ENCODE measurements around the gene C1orf35. TPM values are rescaled to one million over a fixed set of nuclear protein-coding genes. Genes with fewer than 3 reads are reported as not detected.

Gene C1orf35
- total RNA-seq, 1 experiment from 2014 or later: 10.4 TPM

DNA sequence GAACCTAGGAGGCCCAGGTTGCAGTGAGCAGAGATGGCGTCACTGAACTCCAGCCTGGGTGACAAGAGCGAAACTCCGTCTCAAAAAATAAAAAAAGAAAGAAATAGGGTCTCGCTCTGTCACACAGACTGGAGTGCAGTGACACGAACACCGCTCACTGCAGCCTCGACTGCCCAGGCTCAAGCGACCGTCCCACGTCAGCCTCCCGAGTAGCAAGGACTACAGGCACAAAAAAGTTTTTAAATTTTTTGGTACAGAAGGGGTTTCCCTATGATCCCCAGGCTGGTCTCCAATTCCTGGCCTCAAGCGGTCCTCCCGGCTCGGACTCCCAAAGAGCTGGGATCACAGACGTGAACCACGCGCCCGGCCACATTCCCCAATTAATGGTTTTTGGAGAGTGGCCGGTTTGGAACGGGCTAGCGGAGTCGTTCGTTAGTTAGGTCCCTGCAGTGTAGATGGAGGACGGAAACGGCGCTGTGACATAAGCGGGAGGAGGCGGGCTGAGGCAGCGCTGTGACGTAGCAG is 36.3 kb upstream of the C1orf35 start:
- Histone ChIP-seq H3K4me2 (ENCODE audit: low read depth, low read length, poor library complexity, severe bottlenecking) (peak overlapping the region; percentile 83), H3K36me3 (ENCODE audit: insufficient read depth, low read length) (no peaks in the 10 kb centered on the region), H2AFZ (ENCODE audit: low read length) (peak overlapping the region; percentile 21; the same call in 1 of the 2 replicates), H3K9ac (ENCODE audit: low read length) (peak overlapping the region; percentile 92), H3K9me2 (replicated peaks; ENCODE audit: insufficient read depth, low read length) (no peaks in the 10 kb centered on the region), H3K9me3 (ENCODE audit: low read length) (no peaks in the 10 kb centered on the region), H3K4me3 (ENCODE audit: low read length) (peak overlapping the region; percentile 86), H3K27ac (ENCODE audit: low read length) (peak overlapping the region; percentile 73), H3K79me2 (ENCODE audit: low read length) (peaks cover 42% of the 10 kb centered on the region), H4K20me1 (ENCODE audit: insufficient read depth, low read depth, low read length) (peaks cover 16% of the 10 kb centered on the region), H3K4me1 (ENCODE audit: low read length) (peaks cover 30% of the 10 kb centered on the region), H3K27me3 (ENCODE audit: low read length) (no peaks in the 10 kb centered on the region)
- no peak for DNase-seq

- H3K4me1 ChIP-seq (ENCODE audit: low read length): peaks cover 25% of the 10 kb centered on the region
- no peak overlapping the region for H3K27ac ChIP-seq (ENCODE audit: low read length)
- no peaks in the 10 kb centered on the region for H3K9me3 ChIP-seq (ENCODE audit: low read length)
- no peaks in the 10 kb centered on the region for H3K9me2 ChIP-seq (replicated peaks; ENCODE audit: insufficient read depth, low read length)
- H3K79me2 ChIP-seq (ENCODE audit: low read length): peaks cover 17% of the 10 kb centered on the region
- no peak overlapping the region for H3K9ac ChIP-seq (ENCODE audit: low read length)
- no peaks in the 10 kb centered on the region for H3K27me3 ChIP-seq (ENCODE audit: low read length)
- H2AFZ ChIP-seq (ENCODE audit: low read length): no peak overlapping the region
- no peak overlapping the region for H3K4me2 ChIP-seq (ENCODE audit: low read depth, low read length, poor library complexity, severe bottlenecking)
- no peak for DNase-seq
- H4K20me1 ChIP-seq (ENCODE audit: insufficient read depth, low read depth, low read length): peaks cover 3% of the 10 kb centered on the region; the same call in 1 of the 2 replicates
- H3K36me3 ChIP-seq (ENCODE audit: insufficient read depth, low read length): no peaks in the 10 kb centered on the region
- H3K4me3 ChIP-seq (ENCODE audit: low read length): no peak overlapping the region
Measured at GRCh38 chr1:228136901-228137300, 33.8 kb upstream of the C1orf35 start.

DNA sequence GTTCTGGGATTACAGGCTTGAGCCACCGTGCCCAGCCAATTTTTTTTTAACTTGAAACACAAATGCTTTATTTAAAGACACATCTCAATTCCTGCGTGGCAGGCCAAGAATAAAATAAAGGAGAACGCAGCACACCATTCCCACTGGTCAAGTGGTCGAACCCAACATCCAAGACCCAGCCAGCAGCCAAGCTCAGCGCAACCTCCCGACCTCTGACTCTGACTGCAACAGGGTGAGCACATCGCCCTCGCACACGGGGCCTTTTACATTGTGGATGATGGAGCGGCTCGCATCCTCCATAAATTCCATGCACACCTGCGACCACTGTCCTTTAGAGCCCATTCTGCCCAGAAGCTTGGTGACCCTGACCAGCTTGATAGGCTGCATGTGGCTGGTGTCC is 31.5 kb upstream of the C1orf35 start:
- Histone ChIP-seq H3K9me3 (ENCODE audit: low read length) (no peaks in the 10 kb centered on the region), H3K27ac (ENCODE audit: low read length) (no peak overlapping the region), H3K9ac (ENCODE audit: low read length) (no peak overlapping the region), H3K27me3 (ENCODE audit: low read length) (no peaks in the 10 kb centered on the region), H3K4me2 (ENCODE audit: low read depth, low read length, poor library complexity, severe bottlenecking) (no peak overlapping the region), H2AFZ (ENCODE audit: low read length) (no peak overlapping the region), H3K4me3 (ENCODE audit: low read length) (no peak overlapping the region), H3K79me2 (ENCODE audit: low read length) (no peaks in the 10 kb centered on the region), H3K9me2 (replicated peaks; ENCODE audit: insufficient read depth, low read length) (no peaks in the 10 kb centered on the region), H4K20me1 (ENCODE audit: insufficient read depth, low read depth, low read length) (no peaks in the 10 kb centered on the region), H3K36me3 (ENCODE audit: insufficient read depth, low read length) (no peaks in the 10 kb centered on the region), H3K4me1 (ENCODE audit: low read length) (peaks cover 21% of the 10 kb centered on the region)
- no peak for DNase-seq

GRCh38 chr1:228131766-228132165 is 28.6 kb upstream of the C1orf35 start:
- no peaks in the 10 kb centered on the region for H3K27me3 ChIP-seq (ENCODE audit: low read length)
- peaks cover 5% of the 10 kb centered on the region for H3K4me1 ChIP-seq (ENCODE audit: low read length)
- H3K4me3 ChIP-seq (ENCODE audit: low read length): no peak overlapping the region
- no peaks in the 10 kb centered on the region for H3K9me3 ChIP-seq (ENCODE audit: low read length)
- H3K27ac ChIP-seq (ENCODE audit: low read length): no peak overlapping the region
- DNase-seq: no peak
- no peaks in the 10 kb centered on the region for H4K20me1 ChIP-seq (ENCODE audit: insufficient read depth, low read depth, low read length)
- H3K79me2 ChIP-seq (ENCODE audit: low read length): no peaks in the 10 kb centered on the region
- no peak overlapping the region for H3K9ac ChIP-seq (ENCODE audit: low read length)
- H3K9me2 ChIP-seq (replicated peaks; ENCODE audit: insufficient read depth, low read length): no peaks in the 10 kb centered on the region
- H3K36me3 ChIP-seq (ENCODE audit: insufficient read depth, low read length): no peaks in the 10 kb centered on the region
- no peak overlapping the region for H3K4me2 ChIP-seq (ENCODE audit: low read depth, low read length, poor library complexity, severe bottlenecking)
- no peak overlapping the region for H2AFZ ChIP-seq (ENCODE audit: low read length)

DNA sequence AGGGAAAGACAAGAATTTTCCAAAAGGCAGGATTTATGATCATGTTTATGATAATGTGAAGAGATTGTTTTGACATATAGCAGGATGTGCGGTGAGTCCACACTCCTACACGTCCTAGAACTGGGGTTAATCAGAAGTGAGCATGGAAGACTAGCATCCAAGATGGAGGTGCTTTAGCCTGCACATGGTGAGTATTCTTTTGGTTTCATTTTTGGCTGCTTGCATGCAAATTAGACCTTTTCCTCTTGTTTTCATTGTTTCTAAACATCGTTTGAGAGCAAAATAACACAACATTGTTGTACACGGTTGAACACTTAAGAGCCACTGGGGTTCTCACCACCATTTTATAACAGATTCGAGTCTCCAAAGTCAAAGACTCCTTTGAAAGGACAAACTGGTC is 22.1 kb upstream of the C1orf35 start:
- no peak overlapping the region for H3K27ac ChIP-seq (ENCODE audit: low read length)
- no peak overlapping the region for H3K4me3 ChIP-seq (ENCODE audit: low read length)
- H3K9me3 ChIP-seq (ENCODE audit: low read length): no peaks in the 10 kb centered on the region
- H3K27me3 ChIP-seq (ENCODE audit: low read length): no peaks in the 10 kb centered on the region
- H4K20me1 ChIP-seq (ENCODE audit: insufficient read depth, low read depth, low read length): no peaks in the 10 kb centered on the region
- no peaks in the 10 kb centered on the region for H3K9me2 ChIP-seq (replicated peaks; ENCODE audit: insufficient read depth, low read length)
- H2AFZ ChIP-seq (ENCODE audit: low read length): 0 out of 2 replicates have a peak overlapping the region, but pooled peaks have one; percentile 3
- peaks cover 8% of the 10 kb centered on the region for H3K79me2 ChIP-seq (ENCODE audit: low read length)
- no peak overlapping the region for H3K9ac ChIP-seq (ENCODE audit: low read length)
- H3K4me2 ChIP-seq (ENCODE audit: low read depth, low read length, poor library complexity, severe bottlenecking): no peak overlapping the region
- H3K36me3 ChIP-seq (ENCODE audit: insufficient read depth, low read length): 0 out of 2 replicates have a peak, but pooled peaks cover 2% of the 10 kb centered on the region
- DNase-seq: no peak
- H3K4me1 ChIP-seq (ENCODE audit: low read length): peaks cover 19% of the 10 kb centered on the region

DNA sequence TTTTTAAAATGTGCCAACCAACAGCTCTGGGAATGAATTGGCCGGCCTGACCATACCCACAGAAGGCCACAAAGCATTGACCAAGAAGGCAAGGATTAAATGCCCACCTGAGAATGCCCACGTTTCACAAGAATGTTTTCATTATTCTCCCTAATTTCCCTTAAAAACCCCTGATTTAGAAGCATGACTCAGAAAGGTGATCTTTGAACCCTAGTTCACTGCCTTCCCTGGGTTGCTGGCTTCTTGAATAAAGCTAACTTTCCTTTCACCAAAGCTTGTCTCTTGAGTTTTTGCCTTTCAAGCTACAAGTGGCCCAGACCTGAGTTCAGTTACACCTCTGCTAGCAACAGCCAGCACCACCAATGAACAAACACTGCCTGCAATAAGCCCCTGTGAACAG is 20.4 kb upstream of the C1orf35 start:
- H3K27me3 ChIP-seq (ENCODE audit: low read length): no peaks in the 10 kb centered on the region
- no peak overlapping the region for H3K4me2 ChIP-seq (ENCODE audit: low read depth, low read length, poor library complexity, severe bottlenecking)
- no peaks in the 10 kb centered on the region for H4K20me1 ChIP-seq (ENCODE audit: insufficient read depth, low read depth, low read length)
- no peak for DNase-seq
- H3K9me2 ChIP-seq (replicated peaks; ENCODE audit: insufficient read depth, low read length): no peaks in the 10 kb centered on the region
- no peak overlapping the region for H3K27ac ChIP-seq (ENCODE audit: low read length)
- peaks cover 24% of the 10 kb centered on the region for H3K79me2 ChIP-seq (ENCODE audit: low read length)
- H3K4me1 ChIP-seq (ENCODE audit: low read length): peaks cover 22% of the 10 kb centered on the region
- H3K9ac ChIP-seq (ENCODE audit: low read length): no peak overlapping the region
- peaks cover 16% of the 10 kb centered on the region for H3K36me3 ChIP-seq (ENCODE audit: insufficient read depth, low read length)
- no peak overlapping the region for H3K4me3 ChIP-seq (ENCODE audit: low read length)
- no peak overlapping the region for H2AFZ ChIP-seq (ENCODE audit: low read length)
- no peaks in the 10 kb centered on the region for H3K9me3 ChIP-seq (ENCODE audit: low read length)

DNA sequence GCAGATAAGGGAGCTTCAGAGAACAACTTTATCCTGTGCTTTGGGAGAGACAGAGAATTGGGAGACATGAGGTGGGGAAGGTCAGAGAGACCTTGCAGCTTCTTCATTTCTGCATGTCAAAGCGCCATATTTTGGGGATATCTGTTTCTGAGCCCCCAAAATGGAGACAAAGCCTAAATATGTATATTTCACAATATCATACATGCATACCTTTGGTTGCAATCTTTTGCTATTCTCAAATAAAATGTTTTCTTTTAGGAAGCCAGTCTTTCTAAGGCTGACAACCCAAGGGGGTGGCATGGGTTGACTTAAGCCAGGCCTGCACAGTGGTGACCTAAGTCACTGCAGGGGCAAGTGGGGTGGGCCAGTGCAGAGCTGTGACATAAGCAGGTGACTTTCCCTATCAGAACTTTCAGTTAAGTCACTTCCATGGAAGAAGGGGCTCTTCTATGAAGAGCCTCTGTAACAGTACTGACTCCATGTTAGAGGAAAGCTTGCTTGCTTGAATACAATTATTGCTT is 19.9 kb upstream of the C1orf35 start:
- Histone ChIP-seq H3K27ac (ENCODE audit: low read length) (no peak overlapping the region), H2AFZ (ENCODE audit: low read length) (no peak overlapping the region)
- DNase-seq: no peak

GRCh38 chr1:228120857-228121489 is 17.8 kb upstream of the C1orf35 start:
- Histone ChIP-seq H2AFZ (ENCODE audit: low read length) (peak overlapping the region; percentile 78), H3K36me3 (ENCODE audit: insufficient read depth, low read length) (peaks cover 27% of the 10 kb centered on the region), H3K4me3 (ENCODE audit: low read length) (peak overlapping the region; percentile 66), H3K4me2 (ENCODE audit: low read depth, low read length, poor library complexity, severe bottlenecking) (peak overlapping the region; percentile 77), H3K9me3 (ENCODE audit: low read length) (no peaks in the 10 kb centered on the region), H3K9ac (ENCODE audit: low read length) (peak overlapping the region; percentile 64), H3K27me3 (ENCODE audit: low read length) (no peaks in the 10 kb centered on the region), H3K4me1 (ENCODE audit: low read length) (peaks cover 22% of the 10 kb centered on the region), H3K9me2 (replicated peaks; ENCODE audit: insufficient read depth, low read length) (no peaks in the 10 kb centered on the region), H3K27ac (ENCODE audit: low read length) (peak overlapping the region; percentile 72), H3K79me2 (ENCODE audit: low read length) (peaks cover 48% of the 10 kb centered on the region), H4K20me1 (ENCODE audit: insufficient read depth, low read depth, low read length) (no peaks in the 10 kb centered on the region)
- peak; percentile 89 for DNase-seq

More for the DNA sequence above, 19.9 kb upstream of the C1orf35 start:
- Histone ChIP-seq H3K9ac (ENCODE audit: low read length) (no peak overlapping the region), H3K4me3 (ENCODE audit: low read length) (no peak overlapping the region), H3K4me2 (ENCODE audit: low read depth, low read length, poor library complexity, severe bottlenecking) (no peak overlapping the region), H3K27me3 (ENCODE audit: low read length) (no peaks in the 10 kb centered on the region), H3K9me3 (ENCODE audit: low read length) (no peaks in the 10 kb centered on the region), H3K9me2 (replicated peaks; ENCODE audit: insufficient read depth, low read length) (no peaks in the 10 kb centered on the region), H3K79me2 (ENCODE audit: low read length) (peaks cover 29% of the 10 kb centered on the region), H4K20me1 (ENCODE audit: insufficient read depth, low read depth, low read length) (no peaks in the 10 kb centered on the region), H3K36me3 (ENCODE audit: insufficient read depth, low read length) (peaks cover 21% of the 10 kb centered on the region), H3K4me1 (ENCODE audit: low read length) (peaks cover 22% of the 10 kb centered on the region)

Data from Karpas-422 (cell line).